ENCODE data around the gene SWI5.
"Not testable (repeated sequence)": the region's sequence is repeated elsewhere in the genome, so short reads cannot be mapped to it uniquely, and the experiment has no call there.

Gene SWI5

DNA sequence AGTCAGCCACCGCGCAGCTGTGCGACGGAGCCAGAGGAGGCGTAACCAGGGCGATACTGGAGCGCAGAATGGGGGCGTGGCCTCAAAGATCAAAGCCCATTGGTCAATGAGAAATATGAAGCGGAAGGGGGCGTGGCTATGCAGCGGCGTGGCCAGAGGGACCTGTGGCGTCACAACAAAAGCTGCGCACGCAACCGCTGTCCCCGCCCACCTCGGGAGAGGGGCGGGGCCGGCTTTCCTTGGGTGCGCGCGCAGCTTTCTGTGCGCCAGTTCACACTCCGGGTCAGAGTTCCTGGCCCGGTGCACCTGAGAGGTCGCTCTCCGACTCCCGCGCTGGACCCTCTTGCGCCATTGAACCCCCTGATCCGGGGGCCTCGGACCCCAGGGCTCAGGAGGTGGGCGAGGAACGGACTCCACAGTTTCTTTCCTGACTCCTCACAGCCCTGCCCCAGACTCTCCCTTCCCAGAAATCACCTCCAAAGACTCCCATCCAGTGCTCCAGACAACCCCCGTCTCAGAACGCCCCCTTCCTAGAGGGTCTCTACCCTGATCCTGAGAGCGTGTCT, at the start of gene SWI5:
Gene SWI5 (plus strand): TSS at position 269 of the 566 bp plus-strand sequence.
- peak; percentile 100 for DNase-seq

DNA sequence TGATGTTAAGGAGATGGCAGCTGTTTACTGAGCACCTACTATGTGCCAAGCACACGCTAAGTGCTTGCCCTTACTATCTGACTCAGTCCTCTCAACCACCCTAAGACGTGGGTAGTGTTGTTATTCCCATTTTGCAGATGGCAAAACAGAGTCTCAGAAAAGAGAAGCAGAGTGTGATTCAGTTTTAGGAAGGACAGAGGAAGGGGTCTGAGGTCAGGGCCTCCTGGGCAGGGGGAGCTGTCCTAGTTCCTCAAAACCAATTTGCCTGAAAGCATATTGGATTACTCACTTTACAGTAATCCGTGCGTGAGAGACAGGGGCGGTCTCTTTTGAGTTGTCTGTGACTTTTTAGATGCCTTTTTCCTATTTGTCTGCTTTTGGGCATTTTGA, 49.7 kb upstream of the SWI5 start:
- DNase-seq = no peak

DNA sequence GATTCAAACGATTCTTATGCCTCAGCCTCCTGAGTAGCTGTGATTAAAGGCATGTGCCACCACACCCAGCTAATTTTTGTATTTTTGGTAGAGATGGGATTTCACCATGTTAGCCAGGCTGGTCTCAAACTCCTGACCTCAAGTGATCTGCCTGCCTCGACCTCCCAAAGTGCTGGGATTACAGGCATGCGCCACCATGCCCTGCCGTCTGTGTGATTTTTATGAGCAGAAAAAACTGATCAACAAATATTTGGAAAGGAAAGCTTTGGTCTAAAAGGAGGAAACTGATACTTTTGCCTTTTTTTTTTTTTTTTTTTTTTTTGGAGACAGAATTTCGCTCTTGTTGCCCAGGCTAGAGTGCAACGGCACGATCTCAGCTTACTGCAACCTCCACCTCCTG, 45.2 kb upstream of the SWI5 start:
- DNase-seq = not testable (repeated sequence)

DNA sequence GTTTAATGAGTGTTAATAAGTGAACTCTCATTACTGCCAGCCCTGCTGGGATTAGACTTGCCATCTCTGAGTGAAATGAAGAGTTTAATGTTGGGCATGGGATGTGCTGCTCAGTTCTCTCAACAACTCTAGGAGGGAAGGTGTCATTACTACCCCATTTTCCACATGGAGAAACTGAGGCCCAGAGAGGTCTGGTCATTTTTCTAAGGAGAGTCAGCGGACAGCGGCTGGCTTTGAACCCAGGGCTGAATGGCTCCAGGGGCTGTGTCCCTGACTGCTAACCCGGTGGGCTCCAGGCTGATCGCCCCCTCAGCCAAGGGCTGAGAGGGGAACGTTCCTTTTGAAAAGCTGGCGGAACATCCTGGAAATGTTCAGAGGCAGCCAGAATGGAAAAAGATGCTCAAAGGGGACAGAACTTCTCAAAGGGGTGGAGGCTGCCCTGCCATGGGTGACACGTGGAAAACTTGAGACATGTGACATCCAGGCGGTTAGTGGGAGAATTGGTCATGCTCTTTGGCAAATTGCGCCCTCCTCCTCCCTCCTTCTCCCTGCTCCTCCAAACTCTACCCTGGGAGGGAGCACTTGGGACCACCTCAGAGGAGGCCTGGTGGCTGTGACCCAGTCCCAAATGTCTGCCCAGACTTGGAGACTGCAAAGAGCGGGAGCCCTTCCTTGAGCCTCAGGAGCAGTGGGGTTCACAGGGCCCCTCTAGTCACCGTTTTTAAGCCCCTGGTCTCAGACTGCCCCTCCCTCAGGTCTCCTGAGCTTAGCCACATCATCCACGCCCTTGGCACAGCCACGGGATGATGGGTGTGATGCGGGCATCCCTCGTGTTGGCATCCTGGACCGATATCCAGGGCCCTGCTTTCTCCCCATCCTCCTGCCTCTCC, 44.2 kb upstream of the SWI5 start:
- DNase-seq = peak; percentile 86

DNA sequence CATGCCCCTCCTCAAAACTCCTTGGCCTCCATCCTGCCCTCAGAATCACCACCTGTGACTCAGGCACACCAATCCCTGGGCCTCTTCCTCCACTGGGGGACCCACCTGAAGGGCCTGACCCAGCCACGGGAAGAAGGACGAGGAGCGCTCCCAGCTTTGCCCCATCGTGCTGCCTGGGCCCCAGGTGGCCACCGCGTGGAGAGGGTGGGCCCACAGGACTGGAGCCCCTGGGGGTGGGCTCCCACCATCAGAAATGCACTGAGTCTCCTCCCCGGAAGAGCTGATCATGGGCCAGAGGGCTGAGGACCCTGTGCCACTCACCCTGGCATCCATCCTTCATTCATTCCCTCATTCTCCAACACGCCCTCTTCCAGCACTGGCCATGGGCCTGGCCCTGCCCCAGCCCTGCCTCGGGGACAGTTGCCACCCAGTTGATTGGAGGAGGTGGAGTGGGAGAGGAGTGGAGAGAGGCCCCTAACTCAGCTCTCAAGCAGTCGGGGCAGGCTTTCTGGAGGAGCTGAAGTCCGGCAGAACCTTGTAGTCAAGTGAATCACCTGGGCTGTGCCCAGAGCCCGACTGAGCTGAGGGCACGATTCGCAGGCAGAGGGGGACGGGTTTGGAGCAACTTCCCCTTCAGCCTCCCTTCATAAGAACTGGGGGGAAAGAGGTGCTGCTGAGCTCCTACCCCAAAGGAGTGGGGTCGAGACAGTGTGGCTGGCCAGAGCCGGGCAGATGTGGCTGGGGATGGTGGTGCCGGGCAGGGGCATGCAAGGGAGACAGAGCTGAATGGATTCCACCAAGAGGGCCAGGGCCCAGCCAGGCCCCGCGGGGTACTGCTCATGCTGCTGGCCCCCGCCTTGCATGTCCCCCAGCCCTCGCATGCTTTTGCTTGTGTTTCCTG, 43.3 kb upstream of the SWI5 start:
- no peak for DNase-seq

DNA sequence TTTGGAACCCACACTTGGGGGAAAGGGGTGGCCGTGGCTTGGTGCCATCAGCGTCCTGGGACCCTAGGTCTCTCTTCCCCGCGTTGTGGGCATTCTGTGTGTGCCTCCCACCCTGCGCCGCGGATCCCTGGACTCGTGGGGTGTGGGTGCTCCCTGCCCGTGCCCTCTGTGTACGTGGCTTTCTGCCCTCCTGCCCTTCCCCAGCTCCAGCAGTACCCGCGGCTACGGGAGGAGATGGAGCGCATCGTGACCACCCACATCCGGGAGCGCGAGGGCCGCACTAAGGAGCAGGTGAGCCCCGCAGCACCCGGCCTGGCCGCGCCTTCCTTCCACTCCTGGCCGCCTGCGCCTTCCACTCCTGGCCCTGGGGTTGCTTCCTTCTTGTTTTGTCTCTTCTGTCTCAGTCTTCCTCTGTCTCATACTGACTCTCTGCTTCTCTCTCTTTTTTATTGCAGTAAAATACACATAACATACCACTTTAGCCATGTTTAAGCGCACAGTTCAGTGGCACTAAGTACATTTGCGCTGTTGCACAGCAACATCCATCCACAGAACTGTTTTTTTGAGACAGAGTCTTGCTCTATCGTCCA, 42.2 kb upstream of the SWI5 start:
- DNase-seq = no peak

DNA sequence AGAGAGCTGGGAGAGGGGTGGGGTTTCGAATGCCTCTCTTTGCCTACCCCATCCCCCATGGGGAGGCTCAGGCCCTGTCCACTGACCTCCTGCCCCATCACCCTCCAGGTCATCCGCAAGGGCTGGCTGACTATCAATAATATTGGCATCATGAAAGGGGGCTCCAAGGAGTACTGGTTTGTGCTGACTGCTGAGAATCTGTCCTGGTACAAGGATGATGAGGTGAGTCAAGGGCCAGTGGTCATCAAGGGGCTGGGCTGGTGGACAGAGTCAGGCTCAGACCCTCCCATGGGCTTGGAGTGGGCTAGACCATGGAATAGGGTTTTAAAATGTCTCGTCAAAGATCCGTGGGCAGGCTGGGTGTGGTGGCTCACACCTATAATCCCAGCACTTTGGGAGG, 34.0 kb upstream of the SWI5 start:
- peak; percentile 41 for DNase-seq

- peak; percentile 82 for DNase-seq
Measured at GRCh38 chr9:128242828-128243214, 33.3 kb upstream of the SWI5 start.

GRCh38 chr9:128243215-128244018, 32.7 kb upstream of the SWI5 start:
- peak; percentile 93 for DNase-seq

- no peak for DNase-seq
Measured at GRCh38 chr9:128244091-128244836, 31.8 kb upstream of the SWI5 start.

GRCh38 chr9:128244837-128245231, 31.2 kb upstream of the SWI5 start:
- DNase-seq = peak; percentile 98

DNA sequence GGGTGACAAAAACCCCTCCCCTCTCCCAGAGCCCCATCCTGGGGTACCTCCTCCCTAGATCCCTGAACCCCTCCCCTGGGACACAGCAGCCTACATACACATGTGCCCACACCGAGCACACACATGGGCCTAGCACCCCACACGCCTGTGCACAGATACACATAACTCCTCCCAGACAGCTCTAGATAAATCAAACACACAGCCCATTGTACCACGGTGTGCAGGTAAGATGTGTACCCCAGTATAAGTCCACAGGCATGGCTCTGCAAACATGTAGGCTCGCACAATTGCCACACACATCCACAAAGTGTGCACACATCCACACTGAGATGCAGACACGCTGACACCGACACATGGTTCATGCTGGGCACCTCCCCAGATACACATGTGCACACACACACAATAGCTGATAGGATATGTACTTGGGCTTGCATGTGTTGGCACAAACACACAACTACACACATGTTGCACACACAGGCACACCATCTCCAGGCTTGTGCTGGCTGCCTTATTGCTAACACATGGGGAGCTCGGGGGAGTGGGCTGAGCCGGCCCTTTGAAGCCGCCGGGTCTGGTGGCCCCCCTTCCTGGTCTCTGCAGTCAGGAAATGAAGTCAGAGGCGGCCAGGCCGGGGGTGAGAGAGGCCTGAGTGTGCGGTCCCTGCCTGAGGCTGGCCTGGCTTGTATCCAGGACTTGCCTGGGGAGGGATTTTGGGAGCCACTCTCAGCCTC, 30.5 kb upstream of the SWI5 start:
- DNase-seq = peak; percentile 92

GRCh38 chr9:128246471-128246870, 29.6 kb upstream of the SWI5 start:
- no peak for DNase-seq

DNA sequence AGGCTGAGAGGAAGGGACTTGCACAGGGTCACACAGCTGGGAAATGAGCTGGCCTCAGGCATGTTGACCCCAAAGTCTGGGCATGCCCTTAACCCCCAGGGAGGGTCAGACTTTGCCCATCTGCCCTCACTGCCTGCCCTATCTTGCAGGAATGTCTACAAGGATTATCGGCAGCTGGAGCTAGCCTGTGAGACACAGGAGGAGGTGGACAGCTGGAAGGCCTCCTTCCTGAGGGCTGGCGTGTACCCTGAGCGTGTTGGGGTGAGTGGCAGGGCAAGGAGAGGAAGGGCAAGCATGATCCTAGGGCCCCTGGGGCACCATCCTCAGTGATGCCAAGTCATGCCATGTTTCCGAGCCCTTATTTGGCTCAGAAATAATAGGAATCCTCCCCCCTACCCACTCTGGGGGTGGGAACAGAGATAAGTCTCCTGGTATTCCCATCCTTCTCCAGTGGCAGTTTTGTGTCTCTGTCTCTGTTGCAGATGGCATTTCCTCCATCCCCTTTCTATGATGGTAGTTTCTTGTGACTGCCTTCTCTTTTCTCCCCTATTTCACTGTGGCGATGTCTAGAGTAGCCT, 28.8 kb upstream of the SWI5 start:
- DNase-seq = peak; percentile 42

- no peak for DNase-seq
Measured at GRCh38 chr9:128249558-128249907, 26.5 kb upstream of the SWI5 start.

DNA sequence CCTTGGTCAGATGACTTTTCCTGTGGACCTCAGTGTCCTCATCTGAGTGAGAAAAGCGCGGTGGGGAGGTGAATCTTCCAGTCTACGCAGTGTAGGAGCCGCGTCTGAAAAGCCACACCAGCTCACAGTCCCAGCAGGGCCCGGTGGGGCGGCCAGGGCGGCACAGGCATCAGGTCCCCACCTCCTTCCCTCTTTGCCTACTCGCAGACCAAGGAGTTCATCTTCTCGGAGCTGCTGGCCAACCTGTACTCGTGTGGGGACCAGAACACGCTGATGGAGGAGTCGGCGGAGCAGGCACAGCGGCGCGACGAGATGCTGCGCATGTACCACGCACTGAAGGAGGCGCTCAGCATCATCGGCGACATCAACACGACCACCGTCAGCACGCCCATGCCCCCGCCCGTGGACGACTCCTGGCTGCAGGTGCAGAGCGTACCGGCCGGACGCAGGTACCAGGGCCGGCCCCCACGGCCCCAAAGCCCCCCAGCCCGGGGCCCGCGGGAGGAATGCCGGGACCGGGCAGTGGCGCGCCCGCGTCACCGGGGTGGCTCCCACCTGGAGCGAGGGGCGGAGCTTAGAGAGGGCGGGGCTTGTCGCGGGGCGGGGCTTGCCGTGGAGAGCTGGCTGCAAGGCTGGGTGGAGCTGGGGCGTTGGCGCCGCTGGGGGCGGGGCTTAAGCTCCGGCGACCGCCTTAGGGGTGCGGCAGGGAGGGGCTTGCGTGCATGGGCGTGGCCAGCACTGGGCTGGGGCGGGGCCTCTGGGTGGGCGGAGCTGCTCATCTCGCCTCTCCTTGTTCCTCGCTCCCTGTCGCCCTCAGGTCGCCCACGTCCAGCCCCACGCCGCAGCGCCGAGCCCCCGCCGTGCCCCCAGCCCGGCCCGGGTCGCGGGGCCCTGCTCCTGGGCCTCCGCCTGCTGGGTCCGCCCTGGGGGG, 25.9 kb upstream of the SWI5 start:
- peak; percentile 85 for DNase-seq

DNA sequence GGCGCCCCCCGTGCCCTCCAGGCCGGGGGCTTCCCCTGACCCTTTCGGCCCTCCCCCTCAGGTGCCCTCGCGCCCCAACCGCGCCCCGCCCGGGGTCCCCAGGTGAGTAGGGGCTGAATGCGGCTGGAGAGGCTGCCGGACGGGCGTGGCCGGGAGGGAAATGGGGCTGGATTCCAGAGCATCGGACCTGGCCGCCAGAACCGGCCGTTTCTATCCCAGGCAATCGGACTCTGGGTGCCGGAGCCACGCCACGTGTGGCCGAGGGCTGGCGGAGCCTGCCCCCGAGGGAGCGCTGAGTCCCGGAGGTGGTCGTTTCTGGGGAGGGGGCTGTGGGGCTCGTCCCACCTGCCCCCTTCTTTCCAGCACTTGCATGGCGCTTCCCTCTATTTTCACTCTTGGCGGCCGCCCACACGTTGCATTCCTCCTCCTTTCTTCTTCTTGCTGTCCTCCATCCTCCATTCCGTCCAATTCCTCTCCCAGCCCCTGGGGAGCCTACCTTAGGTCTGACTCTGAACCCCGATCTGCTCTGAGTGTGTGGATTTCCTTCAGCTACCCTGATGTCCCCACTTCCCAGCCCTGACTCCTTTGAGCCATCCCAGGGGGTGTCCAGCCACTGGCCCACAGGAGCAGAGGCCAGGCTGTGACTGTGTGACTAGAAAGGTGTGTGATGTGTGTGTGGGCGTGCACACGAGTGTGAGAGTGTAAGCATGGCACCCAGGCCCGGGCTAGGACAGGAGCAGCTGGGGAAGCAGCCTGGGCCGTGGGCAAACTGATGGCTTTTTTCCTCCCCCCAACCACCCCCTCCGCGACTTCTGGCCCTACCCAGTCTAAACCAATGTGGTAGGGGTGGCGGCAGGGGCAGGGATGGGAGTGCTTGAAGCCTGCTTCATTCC, 25.0 kb upstream of the SWI5 start:
- peak; percentile 35 for DNase-seq

- no peak for DNase-seq
Measured at GRCh38 chr9:128251732-128252100, 24.4 kb upstream of the SWI5 start.
